CD4-positive, alpha-beta T cell treated with Interleukin-6 at 100 ng/mL for 8 hours (primary cell): ENCODE measurements around the gene CCDC97.

Experiments used
- DNase-seq: peaks from one replicate; pipeline ENCODE4 v3.0.0-alpha.2; 2020; ENCODE audit warnings: mixed read lengths, low spot score

CCDC97 gene

DNA sequence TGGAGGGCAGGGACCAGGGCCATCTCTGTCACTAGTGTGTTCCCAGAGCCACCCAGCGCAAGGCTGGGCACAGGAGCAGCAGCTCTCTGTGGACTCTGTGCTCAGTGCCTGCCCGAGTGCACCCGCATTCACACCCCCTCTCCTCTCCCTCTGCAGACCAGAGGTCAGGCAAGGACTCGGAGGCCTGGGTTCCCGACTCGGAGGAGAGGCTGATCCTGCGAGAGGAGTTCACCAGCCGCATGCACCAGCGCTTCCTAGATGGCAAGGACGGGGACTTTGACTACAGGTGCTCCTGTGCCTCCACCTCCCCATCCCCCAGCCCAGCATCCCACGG is 10.2 kb downstream of the CCDC97 start:
- no peak for DNase-seq

DNA sequence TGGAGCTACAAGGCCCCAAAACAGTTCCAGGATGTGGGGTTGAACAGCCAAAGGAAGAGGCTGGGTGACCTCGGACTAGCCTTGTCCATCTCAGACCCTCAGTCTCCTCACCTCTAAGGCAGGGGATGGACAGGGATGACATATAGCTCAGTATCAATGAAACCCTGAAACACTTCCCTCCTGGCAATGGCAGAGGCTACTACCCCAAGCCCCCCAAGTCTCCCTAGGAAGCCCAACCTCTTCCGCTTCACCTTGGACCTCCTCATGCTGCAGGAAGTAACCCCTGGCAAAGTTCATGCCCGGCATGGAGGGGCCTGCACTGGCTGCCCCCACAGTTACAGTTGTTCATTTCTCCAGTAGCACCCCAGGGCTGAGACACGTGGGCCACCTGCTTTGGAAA is 10.6 kb downstream of the CCDC97 start:
- no peak for DNase-seq

DNA sequence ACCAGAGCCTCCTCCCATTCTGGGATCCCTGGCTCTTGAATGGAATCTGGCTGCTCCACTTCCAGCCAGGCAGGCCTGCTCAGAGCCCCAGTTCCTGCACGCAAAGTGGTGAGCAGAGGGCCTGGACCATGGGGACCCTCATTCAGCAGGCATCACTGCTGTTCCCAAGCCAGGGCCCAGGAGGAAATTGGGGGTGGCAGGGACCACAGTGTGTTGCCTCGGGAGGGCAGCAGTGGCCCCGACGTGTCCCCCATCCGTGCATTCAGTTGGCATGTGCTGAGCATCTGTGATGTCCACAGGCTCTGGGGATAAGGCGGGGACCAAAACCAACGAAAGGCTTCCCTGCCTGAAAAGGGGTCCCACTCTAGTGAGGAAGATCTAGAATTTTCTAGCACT is 11.2 kb downstream of the CCDC97 start:
- no peak for DNase-seq

DNA sequence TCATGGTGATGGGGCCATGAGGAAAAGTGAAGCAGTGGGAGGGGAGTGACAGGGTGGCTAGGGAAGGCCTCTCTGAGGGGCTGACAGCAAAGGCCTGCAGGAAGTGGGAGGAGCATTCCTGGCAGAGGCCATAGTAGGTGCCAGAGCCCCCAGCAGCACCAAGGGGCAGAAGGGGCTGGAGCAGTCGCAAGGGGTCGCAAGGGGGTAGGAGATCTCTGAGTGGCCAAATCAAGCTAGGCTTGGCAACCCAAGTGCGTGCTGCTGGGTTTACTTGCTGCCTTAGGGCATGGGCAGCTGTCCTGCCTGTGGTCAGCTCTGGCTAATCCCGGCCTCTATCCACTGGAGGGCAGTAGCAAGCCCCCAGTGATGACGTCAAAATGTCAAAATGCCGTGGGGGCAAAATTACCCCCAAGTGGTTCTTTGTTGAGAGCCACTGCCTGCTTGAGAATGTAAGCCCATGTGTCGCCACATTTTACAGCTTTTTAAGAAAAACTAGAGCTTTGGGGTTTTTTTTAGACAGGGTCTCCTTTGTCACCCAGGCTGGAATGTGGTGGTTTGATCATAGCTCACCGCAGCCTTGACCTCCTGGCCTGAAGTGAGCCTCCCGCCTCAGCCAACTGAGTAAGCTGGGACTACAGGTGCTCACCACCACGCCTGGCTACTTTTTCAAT is 11.8 kb downstream of the CCDC97 start:
- DNase-seq, result no peak

DNA sequence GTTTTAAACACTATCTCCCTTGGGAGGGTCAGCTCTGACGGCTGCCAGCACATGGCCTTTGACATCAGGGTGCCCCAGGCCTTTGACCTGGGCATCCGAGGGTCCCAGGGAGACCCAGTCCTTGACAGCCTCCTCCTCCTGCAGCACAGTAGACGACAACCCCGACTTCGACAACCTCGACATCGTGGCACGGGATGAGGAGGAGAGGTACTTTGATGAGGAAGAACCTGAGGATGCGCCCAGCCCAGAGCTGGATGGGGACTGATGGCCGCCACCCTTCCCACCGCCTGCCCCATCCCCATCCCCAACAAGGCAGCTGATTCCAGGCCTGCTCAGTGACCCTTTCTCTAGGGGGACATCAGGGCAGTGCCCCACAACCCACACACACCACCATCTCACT is 12.5 kb downstream of the CCDC97 start:
- DNase-seq, result no peak

DNA sequence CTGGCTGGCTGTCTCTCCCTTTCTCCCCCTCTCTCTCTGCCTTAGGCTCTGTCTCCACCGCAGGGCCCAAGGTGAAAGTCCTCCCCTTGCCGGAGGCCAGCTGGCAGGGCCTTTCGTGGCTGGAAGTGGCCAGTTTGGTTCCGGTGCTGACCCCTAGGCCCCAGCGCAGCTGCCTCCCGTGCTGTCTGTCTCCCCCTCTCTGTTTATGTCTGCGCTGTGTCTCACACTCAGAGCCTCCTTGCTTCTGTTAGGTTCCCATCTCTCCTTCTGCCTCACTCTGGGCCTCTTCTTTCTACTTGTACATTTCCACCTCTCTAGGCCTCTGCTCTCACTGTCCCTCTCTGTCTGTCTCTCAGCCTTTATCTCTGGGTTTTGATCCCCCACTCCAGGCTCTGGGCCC is 13.1 kb downstream of the CCDC97 start:
- DNase-seq, result no peak

DNA sequence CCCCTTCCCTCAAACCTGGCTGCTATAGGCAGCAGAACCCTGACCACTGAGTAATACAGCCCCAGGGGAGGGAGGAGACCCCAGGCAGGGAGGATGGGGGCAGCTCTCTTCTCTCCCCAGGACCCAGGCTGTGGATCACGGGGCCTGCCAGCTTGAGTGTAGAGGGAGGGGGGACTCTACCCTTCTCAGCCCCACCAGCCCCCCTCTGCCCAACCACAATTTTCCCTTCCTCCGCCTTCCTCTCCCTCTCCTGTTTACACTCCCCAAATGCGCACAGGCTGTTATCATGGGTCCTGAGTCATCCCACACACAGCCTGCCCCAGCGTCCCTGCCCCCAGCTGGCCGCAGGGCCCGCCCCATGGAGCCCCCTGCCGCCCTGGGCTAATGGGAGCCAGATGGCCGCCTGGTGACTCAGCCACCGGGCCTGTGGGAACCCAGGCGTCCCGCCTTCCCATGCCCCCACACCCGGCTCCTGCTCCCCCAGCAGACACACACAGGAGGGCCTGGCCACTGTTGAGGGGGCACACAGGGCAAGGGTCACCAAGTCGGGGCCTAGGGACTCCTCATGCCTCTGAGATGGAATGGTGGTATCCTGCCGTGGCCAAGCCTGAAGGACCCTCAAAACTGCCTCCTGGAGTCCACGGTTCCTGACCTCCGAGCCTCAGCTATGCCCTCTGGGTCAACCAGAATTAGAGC is 13.6 kb downstream of the CCDC97 start:
- DNase-seq, result no peak

DNA sequence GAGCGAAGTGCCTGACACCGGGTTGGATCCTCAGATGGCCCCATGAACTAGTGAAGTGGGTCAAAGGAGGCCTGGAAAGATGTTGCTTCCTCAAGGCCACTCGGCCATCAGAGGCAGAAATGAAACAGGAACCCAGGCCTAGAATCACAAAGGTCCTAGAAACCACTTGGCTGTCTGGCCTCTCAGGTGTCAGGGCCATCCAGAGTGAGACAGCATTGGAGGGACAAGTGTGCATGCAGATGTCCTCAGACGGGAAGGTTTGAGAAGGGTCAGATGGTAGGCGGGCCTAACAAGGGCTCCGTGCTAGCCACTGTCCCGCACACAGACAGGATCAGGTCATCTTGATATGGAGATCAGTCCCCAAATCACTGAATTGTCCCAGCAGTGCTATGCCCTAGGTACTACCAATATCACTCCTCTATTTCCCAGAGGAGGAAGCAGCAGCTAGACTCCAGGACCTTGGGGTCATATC is 14.3 kb downstream of the CCDC97 start:
- DNase-seq, result no peak

DNA sequence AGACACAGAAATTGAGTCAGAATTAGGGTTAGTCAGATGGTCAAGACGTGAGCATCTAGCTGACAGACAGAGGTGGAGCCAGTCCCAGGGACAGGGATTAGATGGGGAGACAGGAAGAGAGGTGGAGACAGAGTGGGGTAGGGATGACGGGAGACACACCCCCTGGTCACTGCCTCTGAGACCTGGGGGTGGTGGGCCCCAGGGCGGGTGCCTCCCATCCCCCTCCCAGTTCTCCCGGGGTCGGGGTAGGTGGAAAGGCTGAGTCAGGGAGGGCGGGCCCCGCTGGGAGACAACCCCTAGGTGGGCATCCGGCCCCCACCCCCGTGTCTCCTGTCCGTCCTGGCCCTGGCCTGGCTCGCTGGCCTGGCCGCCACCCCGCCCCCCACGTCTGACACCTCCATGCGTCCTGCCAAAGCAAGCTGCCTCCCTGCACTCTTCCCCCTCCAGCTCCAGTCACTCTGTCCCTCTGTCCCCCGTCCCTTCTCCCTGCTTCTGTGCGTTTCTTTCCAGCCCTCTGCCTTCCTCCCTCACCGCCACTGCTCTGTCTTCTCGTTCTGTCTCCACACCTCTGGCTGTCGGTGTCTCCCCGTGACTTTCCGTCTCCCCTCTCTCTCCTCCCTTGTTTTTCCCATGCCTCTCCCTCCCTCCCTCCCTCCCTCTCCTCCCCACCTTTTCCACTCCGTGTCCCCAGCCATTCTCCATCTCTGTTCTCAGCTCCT is 15.1 kb downstream of the CCDC97 start:
- DNase-seq, result no peak

DNA sequence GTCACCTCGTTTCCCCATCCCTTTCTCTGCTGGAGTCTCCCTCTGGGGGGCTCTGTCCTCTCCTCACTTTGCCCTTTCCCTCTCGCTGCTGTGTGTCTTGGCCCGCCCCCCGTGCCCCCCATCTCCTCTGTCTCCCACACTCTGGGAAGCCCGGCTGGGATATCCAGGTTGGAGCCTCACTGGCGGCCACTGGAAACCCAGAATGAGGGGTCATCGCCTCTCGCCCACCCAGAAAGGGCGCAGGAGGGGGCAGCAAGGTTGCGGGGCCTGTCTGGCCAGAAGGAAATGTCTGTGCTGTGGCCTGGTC is 15.6 kb downstream of the CCDC97 start:
- no peak for DNase-seq

DNA sequence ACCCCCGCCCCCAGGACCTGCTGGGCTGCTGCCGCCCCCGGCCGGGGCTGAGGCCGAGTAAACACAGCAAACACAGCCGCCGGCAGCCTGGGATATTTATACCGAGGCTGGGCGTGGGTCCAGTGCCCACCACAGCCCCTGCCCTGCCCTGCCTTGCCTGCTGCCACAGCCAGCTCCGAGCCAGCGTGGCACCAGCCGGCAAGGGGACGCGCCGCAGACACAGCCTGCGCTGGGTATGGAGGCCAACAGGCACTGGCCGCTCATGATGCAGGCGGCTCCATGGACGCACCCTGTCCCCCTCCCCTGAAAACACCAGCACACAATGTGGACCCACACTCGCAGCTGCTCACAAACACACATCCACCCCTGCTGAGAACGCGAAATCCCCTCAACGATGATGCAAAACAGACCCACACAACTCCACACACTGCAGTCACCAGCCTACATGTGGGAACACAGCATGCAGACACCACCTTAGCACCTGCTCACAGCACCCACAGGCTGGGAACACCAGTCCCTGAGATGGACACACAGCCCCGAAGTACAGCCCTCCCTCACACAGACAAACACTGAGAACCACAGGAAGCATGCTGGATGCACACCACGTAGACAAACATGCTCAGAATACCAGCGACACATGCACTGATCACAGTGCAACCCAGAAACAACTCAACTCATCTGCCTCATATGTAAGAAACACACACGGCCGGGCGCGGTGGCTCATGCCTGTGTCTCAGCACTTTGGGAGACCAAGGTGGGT is 16.2 kb downstream of the CCDC97 start:
- DNase-seq, result no peak

DNA sequence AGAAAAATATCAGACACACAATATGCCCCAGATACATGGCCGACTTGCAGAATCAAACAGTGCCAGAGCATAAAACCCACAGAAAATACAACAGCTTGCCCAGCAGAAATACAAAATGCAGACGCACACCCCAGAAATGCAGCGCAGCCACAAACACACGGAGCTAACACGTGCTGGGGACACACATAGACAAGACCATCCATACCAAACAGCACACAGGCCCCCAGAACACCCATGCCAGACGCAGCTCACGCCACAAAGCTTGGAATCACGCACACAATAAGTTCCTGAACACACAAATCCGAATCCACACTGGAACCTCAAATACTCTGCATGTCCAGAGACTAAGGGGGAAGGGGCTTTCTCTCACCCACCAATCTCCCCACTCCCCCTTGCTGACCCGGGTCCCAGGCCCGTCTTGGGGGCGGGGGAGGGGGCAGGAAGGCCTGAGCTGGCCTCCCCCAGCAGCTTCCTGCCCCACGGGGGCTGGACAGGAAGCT is 17.2 kb downstream of the CCDC97 start:
- no peak for DNase-seq

DNA sequence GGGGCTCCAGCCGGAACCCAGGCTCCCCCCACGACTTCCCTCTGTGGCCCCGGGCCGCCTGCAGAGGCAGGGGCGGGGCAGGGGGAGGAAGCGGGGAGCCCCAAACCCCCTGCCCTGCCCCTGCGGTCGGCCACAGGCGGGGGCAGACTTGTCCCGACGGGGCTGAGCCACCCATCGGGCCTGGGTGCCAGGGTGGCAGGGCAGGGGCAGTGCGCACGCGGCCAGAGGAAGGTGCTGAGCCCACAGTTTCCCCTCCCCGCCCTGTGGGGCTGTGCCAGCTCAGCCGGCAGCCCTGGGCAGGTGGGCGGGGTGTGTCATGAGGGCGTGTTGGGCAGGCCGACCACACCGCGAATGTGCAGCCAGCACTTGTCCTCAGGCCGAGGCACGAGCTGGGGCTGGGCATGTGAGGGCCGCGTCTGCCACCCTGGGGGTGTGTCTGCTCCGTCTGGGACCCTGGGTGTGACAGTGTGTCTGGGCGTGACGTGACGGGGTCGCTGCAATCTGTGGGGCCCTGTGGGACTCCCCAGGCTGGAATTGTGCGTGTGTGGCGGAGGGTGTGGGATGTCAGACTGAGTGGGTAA is 17.7 kb downstream of the CCDC97 start:
- DNase-seq, result peak; percentile 75

DNA sequence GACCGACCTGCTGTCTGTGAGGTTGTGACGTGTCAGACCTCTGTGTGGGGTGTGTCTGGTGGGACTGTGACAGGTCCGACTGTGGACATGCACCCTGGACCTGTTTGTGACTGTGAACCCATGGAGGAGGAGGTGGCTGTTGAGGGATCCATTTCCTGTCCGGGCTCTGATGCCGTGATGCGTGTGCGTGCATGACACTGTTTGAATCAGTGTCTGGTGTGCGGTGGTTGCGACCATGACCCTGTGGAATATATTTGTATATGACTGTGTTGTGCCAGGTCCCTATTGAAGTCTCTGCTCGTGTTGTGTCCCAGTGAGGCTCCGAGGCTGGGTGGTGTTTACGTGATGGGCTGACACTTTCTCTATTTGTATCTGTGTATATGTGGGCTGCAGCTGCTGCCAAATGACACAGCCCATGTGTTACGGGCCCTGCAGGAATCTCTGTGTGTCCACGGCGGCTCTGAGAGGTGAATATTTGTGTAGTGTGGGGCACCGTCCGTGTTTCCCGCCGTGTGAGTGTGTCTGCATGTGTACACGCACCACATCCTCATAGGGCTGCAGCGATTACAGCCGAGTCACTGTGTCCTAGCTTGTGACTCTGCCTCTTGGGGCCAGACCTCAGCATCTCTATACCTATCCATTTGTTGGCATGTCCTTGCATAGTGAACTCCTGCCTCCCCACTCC is 18.3 kb downstream of the CCDC97 start:
- peak; percentile 29 for DNase-seq

DNA sequence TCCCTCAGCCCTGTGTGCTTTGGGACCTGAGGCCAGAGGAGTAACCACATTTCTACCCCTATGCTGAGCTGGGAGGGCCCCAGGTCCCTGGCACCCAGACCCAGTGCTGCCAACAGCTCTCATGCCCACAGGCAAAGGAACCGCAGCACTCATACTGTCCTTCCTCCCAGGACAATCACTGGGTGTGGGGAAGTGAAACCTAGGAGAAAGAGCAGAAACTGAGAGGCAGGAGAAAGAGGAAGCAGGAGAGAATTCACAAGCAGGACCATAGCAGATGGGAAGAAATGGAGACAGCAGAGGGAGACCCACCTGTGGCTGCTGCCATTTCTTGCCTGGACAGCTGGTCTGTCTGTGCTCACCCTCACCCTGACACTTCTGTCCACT is 18.9 kb downstream of the CCDC97 start:
- DNase-seq, result no peak

DNA sequence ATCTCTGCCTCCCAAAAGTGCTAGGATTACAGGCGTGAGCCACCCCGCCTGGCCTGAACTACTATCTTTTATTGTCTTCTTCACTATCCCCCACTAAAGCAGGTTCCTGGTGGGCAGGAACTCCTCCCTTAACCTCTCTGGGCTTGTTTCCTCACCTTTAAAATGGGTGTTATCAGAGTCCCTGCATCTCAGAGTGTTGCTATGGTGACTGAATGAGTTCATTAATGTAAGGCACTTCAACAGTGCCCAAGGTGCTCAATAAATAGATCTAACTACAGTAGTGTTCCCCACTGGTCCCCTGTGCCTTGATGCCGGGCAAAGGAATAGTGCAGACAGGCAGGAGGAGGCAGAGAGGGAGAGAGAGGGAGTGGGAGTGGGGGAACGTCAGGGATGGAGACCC is 20.5 kb downstream of the CCDC97 start:
- DNase-seq, result no peak

DNA sequence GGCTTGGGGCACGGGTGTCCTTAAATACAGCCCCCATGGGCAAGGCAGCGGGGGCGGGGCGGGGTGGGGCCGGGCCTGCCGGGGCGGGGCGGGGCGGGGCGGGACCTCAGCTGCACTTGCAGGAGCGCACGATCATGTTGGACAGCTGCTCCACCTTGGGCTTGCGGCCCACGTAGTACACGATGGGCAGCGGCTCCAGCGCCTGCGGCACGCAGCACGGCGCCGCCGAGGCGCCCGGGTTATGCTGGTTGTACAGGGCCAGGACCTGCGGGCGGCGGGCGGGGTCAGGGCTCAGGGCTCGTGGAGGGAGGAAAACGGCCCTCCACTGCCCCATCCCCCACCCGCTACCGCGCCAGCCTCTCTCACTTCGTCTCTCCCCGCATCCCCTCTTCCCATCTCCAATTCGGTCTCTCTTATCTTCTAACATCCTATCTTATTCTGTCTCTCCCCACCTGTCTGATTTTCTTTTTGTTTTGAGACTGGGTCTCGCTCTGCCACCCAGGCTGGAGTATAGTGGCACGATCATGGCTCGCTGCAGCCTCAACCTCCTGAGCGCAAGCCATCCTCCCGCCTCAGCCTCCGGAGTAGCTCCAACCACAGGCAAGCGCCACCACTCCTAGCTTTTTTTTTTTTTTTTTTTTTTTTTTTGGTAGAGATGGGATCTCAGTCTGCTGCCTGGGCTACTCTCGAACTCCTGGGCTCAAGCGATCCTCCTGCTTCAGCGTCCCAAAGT is 21.1 kb downstream of the CCDC97 start:
- DNase-seq, result no peak

DNA sequence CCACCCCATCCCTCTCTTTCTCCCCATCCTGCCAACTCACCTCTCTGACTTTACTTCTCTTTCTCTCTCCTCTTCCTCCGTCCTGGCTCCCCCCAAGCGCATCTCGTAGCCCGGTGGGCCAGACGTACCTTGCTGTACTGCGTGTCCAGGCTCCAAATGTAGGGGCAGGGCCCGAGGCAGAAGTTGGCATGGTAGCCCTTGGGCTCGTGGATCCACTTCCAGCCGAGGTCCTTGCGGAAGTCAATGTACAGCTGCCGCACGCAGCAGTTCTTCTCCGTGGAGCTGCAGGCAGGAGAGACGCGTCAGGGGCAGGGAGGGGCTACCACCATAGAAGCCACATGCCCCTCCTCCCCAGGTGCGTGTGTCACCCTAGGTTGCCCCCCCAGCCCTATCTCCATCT is 22.0 kb downstream of the CCDC97 start:
- no peak for DNase-seq

DNA sequence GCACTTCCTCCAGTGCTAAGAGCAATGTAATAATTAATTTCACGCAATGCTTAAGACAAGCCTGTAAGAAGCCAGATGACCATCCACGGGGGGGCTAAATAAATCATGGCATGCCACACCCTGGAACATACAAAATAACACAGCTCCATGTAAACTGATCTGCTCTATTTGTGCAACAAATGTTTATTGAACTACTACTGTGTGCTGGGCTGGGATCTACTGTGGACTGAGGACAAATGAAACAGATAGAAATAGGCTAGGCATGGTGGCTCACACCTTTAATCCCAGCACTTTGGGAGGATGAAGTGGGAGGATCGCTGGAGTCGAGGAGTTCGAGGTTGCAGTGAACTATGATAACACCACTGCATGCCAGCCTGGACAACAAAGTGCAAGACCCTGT is 22.5 kb downstream of the CCDC97 start:
- no peak for DNase-seq

DNA sequence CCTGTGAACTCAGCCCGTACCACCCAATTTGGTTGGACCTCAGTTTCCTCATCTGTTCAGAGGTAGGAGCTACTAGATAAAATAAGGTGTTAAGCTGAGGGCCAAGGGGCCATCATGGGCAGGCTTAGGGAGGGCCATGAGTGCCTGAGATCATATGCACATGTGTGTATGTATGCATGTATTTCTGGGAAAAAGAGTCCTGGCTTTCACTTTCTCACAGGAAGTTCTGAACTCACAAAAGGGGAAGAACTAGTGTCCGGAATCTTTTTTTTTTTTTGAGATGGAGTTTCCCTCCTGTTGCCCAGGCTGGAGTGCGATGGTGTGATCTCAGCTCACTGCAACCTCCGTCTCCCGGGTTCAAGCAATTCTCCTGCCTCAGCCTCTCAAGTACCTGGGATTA is 24.8 kb downstream of the CCDC97 start:
- DNase-seq, result no peak

DNA sequence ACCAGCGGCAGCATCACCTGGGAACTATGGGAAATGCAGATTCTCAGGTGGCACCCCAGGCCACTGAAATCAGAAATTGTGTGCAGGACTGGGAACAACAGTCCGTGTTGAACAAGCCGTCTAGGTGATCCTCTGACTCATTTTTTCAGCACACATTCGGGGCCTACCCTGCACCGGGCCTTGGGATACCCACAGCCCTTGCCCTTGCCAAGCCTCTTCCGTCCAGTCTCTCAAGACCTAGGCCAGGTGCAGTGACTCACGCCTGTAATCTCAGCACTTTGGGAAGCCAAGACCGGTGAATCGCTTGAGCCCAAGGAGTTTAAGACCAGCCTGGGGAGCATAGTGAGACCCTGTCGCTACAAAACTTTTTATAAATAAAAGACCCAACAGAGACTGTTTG is 25.5 kb downstream of the CCDC97 start:
- no peak for DNase-seq
